ENCODE data around the gene GALNT18.

DNA sequence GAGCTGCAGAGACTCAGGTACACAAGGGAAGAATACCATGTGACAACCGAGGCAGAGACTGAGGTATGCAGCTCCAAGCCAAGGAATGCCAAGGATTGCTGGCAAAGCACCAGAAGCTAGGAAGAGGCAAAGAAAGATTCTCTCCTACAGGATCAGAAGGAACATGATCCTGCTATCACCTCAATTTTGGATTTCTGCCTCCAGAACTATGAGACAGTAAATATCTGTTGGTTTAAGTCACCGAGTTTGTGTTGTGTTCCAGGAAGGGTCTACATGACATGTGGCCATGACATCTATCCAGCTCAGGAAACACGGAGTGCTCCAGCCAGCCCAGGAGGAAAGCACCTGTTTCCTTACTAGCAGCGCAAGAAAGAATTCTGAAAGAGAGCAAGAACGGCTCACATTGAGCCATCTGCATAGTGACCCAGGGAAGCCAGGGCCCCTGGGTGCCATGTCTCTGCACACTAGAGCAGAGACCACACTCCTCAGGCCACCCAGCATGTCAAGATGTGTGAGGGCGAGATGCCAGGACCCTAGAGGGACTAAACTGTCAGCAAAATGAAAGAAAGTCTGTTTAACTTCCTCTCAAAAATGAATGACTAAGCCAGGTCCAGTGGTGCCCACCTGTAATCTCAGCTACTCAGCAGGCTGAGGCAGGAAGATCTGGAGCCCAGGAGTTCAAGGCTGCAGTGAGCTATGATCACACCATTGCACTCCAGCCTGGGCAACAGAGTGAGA is 35.6 kb upstream of the GALNT18 start:
- TF ChIP-seq, protein P1, sequence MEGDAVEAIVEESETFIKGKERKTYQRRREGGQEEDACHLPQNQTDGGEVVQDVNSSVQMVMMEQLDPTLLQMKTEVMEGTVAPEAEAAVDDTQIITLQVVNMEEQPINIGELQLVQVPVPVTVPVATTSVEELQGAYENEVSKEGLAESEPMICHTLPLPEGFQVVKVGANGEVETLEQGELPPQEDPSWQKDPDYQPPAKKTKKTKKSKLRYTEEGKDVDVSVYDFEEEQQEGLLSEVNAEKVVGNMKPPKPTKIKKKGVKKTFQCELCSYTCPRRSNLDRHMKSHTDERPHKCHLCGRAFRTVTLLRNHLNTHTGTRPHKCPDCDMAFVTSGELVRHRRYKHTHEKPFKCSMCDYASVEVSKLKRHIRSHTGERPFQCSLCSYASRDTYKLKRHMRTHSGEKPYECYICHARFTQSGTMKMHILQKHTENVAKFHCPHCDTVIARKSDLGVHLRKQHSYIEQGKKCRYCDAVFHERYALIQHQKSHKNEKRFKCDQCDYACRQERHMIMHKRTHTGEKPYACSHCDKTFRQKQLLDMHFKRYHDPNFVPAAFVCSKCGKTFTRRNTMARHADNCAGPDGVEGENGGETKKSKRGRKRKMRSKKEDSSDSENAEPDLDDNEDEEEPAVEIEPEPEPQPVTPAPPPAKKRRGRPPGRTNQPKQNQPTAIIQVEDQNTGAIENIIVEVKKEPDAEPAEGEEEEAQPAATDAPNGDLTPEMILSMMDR (IDR thresholded peaks at IDR 0.05) = no peak
- TF ChIP-seq POLR2A (IDR thresholded peaks at IDR 0.05) = no peak
